Retinal pigment epithelial cell (primary cell): ENCODE results near the gene ATP5MG.

Source experiments
- DNase-seq: peaks from one replicate; pipeline ENCODE4 v3.0.0-alpha.2; 2010; ENCODE audit warnings: low read depth
- H3K4me3 ChIP-seq: 2 replicates; pipeline ENCODE4 v1.5.1; 2011; ENCODE audit warnings: mild to moderate bottlenecking, low read length, control low read depth, moderate library complexity
- CTCF ChIP-seq: conservative IDR thresholded peaks from 2 replicates; pipeline ENCODE4 v1.5.1; 2011; ENCODE audit warnings: low read depth, low read length, control low read depth, inconsistent platforms

The ATP5MG gene

GRCh38 chr11:118442301-118442700 is 40.9 kb downstream of the ATP5MG start:
- no peak for DNase-seq
- no peak for TF ChIP-seq CTCF
- H3K4me3 ChIP-seq = no peak overlapping the region

DNA sequence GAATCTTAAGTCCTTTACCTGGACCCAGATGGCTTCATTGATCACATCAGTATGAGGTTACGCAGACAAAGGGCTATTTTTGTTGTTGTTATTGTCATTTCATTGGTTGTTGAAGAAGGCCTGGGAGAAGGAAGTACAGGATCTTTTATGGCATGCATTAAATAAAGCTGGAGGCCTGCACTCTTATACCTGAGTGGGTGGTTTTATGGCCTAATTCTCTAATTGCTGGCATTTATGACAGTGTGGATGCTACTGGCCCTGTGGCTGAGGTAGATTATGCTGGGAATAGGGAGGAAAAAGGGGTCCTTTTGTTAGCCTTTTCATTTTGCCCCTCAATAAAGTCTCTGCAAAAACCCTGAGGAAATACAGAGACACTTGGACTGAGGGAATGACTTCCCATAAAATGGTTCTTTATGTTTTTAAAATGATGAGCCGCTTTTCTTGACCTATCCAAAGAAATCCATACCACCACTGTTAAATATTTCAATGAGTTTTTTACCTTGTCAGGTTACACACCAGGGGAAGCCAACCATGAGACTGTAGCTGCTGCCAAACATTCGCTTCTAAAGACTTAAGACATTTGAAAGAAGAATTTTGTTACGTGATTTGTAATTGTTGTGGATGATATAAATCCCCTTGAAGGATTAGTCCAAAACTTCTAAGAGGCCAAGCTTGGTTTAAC is 41.6 kb downstream of the ATP5MG start:
- no peak for DNase-seq
- no peak overlapping the region for H3K4me3 ChIP-seq
- no peak for TF ChIP-seq CTCF

- no peak for DNase-seq
- no peak for TF ChIP-seq CTCF
- H3K4me3 ChIP-seq = no peak overlapping the region
Observed at GRCh38 chr11:118443590-118444218, 42.3 kb downstream of the ATP5MG start.

DNA sequence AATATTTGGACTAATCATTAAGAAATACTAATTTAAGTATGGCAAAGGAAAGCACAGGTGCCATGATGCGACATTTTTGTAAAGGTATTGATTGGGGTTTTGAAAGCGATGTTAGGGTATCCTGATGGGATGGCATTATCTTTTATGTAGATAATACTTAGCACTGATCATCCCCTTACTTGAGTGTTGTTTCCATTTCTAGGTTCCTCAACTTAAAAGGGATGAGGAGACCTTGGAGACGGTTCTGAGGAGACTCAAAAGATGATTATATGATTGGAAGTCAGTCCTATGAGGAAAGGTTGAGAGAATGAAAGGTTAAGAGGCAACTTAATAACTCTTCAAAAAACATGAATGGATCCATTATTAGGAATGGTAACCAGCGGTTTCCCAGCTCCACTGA is 46.0 kb downstream of the ATP5MG start:
- no peak overlapping the region for H3K4me3 ChIP-seq
- TF ChIP-seq CTCF = no peak
- no peak for DNase-seq

GRCh38 chr11:118448294-118448693 is 46.9 kb downstream of the ATP5MG start:
- no peak overlapping the region for H3K4me3 ChIP-seq
- DNase-seq = no peak
- TF ChIP-seq CTCF = no peak

GRCh38 chr11:118449316-118449918 is 48.0 kb downstream of the ATP5MG start:
- no peak for TF ChIP-seq CTCF
- no peak for DNase-seq
- H3K4me3 ChIP-seq = no peak overlapping the region

- no peak for TF ChIP-seq CTCF
- H3K4me3 ChIP-seq = no peak overlapping the region
- no peak for DNase-seq
Observed at GRCh38 chr11:118450451-118450850, 49.0 kb downstream of the ATP5MG start.
